SU-DHL-6 (cell line): ENCODE results near the gene SLC45A1.

ENCODE experiments used
- CTCF ChIP-seq: fragments of 200-600 bp; sonication (generic); IDR thresholded peaks from one replicate; pipeline ENCODE4 v1.5.1; 2017; ENCODE audit warnings: antibody characterized with exemption, mild to moderate bottlenecking, low read length, moderate library complexity; ENCODE audit not compliant: insufficient read depth, poor library complexity, severe bottlenecking
- EZH2phosphoT487 ChIP-seq: fragments of 200-600 bp; sonication (generic), shearing (Covaris generic); conservative IDR thresholded peaks from 2 replicates; pipeline ENCODE4 v1.6.1; 2018; ENCODE audit warnings: mild to moderate bottlenecking, antibody characterized with exemption, low read length, moderate library complexity, mixed read lengths

- TF ChIP-seq EZH2phosphoT487 = no peak
- peak; percentile 74 for TF ChIP-seq CTCF
Observed at GRCh38 chr1:8351693-8352470, 34.0 kb downstream of the SLC45A1 start.
